ENCODE data around the gene PERCC1.

Gene PERCC1

DNA sequence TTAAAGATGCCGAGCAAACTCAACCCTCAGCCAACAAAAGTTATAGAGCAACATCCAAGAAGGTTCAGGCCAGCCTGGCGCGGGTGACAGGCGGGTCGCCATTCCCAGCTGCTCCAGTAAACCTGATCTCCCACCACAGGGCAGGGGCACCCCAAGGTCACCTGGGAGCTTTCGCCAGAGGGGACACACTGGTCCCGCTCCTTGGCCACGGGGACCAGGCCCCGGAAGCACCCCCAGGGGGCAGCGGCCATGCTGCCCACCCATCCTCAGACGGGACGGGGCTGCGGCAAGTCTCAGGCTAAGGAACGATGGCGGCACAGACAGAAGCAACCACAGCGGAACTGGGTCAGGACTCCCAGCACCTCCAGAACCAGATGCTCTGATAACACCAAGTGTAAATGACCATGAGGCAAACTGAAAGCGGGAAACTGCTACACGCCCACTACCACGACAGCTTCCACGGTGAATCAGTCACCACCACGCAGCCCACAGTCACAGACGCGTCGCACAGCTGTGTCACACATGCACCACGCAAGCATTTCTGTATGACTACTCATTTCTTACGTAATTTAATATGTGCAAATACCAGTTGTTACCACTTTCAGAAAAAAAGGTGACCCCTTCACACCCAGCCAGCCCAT lies 27.6 kb downstream of the PERCC1 start:
- Histone ChIP-seq H3K36me3 (ENCODE audit: control insufficient read depth, insufficient read depth, low read length) (peaks cover 7% of the 10 kb centered on the region), H3K9me3 (ENCODE audit: control insufficient read depth, low read length) (no peaks in the 10 kb centered on the region), H3K27ac (ENCODE audit: insufficient read depth, low read depth, low read length, poor library complexity, severe bottlenecking) (no peak overlapping the region), H3K4me3 (ENCODE audit: insufficient read depth, low read depth, low read length) (no peak overlapping the region), H3K27me3 (ENCODE audit: control insufficient read depth, insufficient read depth, low read length, poor library complexity, severe bottlenecking) (no peaks in the 10 kb centered on the region), H3K4me1 (ENCODE audit: control insufficient read depth, insufficient read depth, low read length) (no peaks in the 10 kb centered on the region)
- WGBS, 2 experiments = 94 to 96% methylated on average over 26 of the region's 26 CpGs

DNA sequence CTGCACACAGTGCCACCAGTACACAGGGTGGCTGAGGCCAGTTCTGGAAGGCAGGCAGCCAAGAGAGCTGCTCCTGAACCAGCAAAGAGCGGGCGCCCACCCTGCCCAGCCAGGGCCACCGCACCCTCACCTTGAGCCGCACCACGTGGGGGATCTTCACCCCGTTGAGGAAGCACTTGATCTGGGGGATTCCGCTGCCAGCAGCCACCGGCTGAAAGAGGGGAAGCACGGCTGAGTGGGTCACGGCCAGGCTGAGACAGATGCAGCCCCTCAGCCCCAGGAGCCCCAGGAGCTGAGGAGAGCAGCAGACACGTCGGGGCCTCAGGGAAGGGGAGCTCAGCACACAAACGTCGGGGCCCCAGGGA lies 28.1 kb downstream of the PERCC1 start:
- H3K9me3 ChIP-seq (ENCODE audit: control insufficient read depth, low read length) = no peaks in the 10 kb centered on the region
- no peak overlapping the region for H3K27ac ChIP-seq (ENCODE audit: insufficient read depth, low read depth, low read length, poor library complexity, severe bottlenecking)
- 91% methylated on average over 14 of the region's 14 CpGs for WGBS, 2 experiments
- H3K27me3 ChIP-seq (ENCODE audit: control insufficient read depth, insufficient read depth, low read length, poor library complexity, severe bottlenecking) = no peaks in the 10 kb centered on the region
- H3K4me3 ChIP-seq (ENCODE audit: insufficient read depth, low read depth, low read length) = no peak overlapping the region
- no peaks in the 10 kb centered on the region for H3K4me1 ChIP-seq (ENCODE audit: control insufficient read depth, insufficient read depth, low read length)
- peaks cover 7% of the 10 kb centered on the region for H3K36me3 ChIP-seq (ENCODE audit: control insufficient read depth, insufficient read depth, low read length)

DNA sequence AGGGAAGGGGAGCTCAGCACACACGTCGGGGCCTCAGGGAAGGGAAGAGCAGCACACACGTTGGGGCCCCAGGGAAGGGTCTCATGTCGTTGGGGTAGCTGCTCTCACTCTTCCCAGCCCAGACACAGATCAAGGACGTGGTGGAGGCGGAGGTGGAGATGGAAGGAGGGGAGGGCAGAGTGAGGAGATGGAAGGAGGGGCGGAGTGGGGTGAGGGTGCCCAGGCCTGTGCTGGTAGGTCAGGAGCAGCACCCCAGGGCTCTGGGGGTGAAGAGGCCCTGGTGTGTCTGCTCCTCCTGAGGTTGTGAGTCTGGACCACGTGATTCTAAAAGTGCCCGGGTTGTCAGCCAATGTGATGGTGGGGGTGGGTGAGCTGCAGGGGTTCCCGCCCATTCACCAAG lies 29.1 kb downstream of the PERCC1 start:
- no peak overlapping the region for H3K27ac ChIP-seq (ENCODE audit: insufficient read depth, low read depth, low read length, poor library complexity, severe bottlenecking)
- peaks cover 4% of the 10 kb centered on the region for H3K36me3 ChIP-seq (ENCODE audit: control insufficient read depth, insufficient read depth, low read length)
- no peaks in the 10 kb centered on the region for H3K27me3 ChIP-seq (ENCODE audit: control insufficient read depth, insufficient read depth, low read length, poor library complexity, severe bottlenecking)
- H3K4me1 ChIP-seq (ENCODE audit: control insufficient read depth, insufficient read depth, low read length) = no peaks in the 10 kb centered on the region
- H3K9me3 ChIP-seq (ENCODE audit: control insufficient read depth, low read length) = no peaks in the 10 kb centered on the region
- WGBS, 2 experiments = 93 to 96% methylated on average over 10 of the region's 10 CpGs
- no peak overlapping the region for H3K4me3 ChIP-seq (ENCODE audit: insufficient read depth, low read depth, low read length)

- Histone ChIP-seq H3K4me1 (ENCODE audit: control insufficient read depth, insufficient read depth, low read length) (no peaks in the 10 kb centered on the region), H3K4me3 (ENCODE audit: insufficient read depth, low read depth, low read length) (no peak overlapping the region), H3K27me3 (ENCODE audit: control insufficient read depth, insufficient read depth, low read length, poor library complexity, severe bottlenecking) (no peaks in the 10 kb centered on the region), H3K36me3 (ENCODE audit: control insufficient read depth, insufficient read depth, low read length) (peaks cover under 1% of the 10 kb centered on the region), H3K27ac (ENCODE audit: insufficient read depth, low read depth, low read length, poor library complexity, severe bottlenecking) (no peak overlapping the region), H3K9me3 (ENCODE audit: control insufficient read depth, low read length) (no peaks in the 10 kb centered on the region)
- 94% methylated on average over 30 of the region's 30 CpGs for WGBS, 2 experiments
Observed at GRCh38 chr16:1460602-1461138, 29.8 kb downstream of the PERCC1 start.

DNA sequence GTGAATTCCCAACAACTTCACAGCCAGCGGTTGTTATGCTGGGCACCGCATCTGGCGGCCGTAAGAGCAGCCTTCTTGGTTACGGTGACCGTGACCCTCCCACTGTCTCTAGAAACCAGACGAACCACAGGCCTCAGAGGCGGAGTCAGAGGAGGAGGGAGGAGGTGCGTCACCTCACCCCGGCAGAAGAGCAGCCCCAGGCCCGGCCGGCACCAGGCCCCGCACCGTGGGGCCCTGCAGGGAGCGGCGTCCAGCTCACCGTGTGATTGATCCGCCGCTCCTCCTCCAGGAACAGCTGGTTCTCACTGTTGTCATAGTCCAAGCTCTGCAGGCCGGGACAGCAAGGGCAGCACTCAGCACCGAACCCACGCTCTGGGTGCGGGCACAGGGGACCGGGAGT lies 30.3 kb downstream of the PERCC1 start:
- 91 to 92% methylated on average over 24 of the region's 24 CpGs for WGBS, 2 experiments
- H3K27me3 ChIP-seq (ENCODE audit: control insufficient read depth, insufficient read depth, low read length, poor library complexity, severe bottlenecking) = no peaks in the 10 kb centered on the region
- H3K27ac ChIP-seq (ENCODE audit: insufficient read depth, low read depth, low read length, poor library complexity, severe bottlenecking) = no peak overlapping the region
- no peaks in the 10 kb centered on the region for H3K4me1 ChIP-seq (ENCODE audit: control insufficient read depth, insufficient read depth, low read length)
- no peak overlapping the region for H3K4me3 ChIP-seq (ENCODE audit: insufficient read depth, low read depth, low read length)
- no peaks in the 10 kb centered on the region for H3K36me3 ChIP-seq (ENCODE audit: control insufficient read depth, insufficient read depth, low read length)
- no peaks in the 10 kb centered on the region for H3K9me3 ChIP-seq (ENCODE audit: control insufficient read depth, low read length)

DNA sequence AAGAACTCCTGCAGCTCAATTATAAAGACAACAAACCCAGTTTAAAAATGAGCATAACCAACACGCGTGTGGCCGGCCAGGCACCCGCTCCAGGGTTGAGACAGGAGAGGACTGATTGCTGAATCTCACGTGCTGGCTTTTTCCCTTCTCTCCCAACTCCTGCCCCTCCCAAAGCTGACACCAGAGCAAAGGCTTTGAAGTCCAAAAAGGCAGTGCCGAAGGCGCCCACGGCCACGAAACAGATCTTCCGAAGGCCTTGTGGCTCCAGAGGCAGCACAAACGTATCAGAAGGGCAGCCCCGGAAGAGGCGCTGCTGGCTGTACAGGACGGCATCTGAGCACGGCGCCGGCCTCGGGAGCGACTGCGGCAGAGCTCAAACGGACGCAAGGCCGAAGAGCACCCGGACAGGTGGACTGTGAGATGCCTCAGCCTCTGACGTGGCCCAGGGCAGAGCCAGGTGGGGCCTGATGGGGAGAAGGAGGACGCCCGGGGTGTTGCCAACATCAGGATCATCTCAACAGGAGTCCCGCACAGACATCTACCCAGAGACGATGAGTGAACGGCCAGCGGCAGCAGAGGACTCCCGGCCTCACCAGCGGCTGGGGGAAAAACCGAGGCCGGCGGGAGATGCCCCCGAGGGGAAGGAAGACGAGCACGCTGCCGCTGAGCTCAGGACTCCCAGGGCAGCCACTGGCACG lies 33.5 kb downstream of the PERCC1 start:
- Histone ChIP-seq H3K4me3 (ENCODE audit: insufficient read depth, low read depth, low read length) (no peak overlapping the region), H3K27ac (ENCODE audit: insufficient read depth, low read depth, low read length, poor library complexity, severe bottlenecking) (no peak overlapping the region), H3K27me3 (ENCODE audit: control insufficient read depth, insufficient read depth, low read length, poor library complexity, severe bottlenecking) (no peaks in the 10 kb centered on the region), H3K4me1 (ENCODE audit: control insufficient read depth, insufficient read depth, low read length) (no peaks in the 10 kb centered on the region), H3K36me3 (ENCODE audit: control insufficient read depth, insufficient read depth, low read length) (no peaks in the 10 kb centered on the region), H3K9me3 (ENCODE audit: control insufficient read depth, low read length) (no peaks in the 10 kb centered on the region)
- 93 to 95% methylated on average over 41 of the region's 41 CpGs for WGBS, 2 experiments

DNA sequence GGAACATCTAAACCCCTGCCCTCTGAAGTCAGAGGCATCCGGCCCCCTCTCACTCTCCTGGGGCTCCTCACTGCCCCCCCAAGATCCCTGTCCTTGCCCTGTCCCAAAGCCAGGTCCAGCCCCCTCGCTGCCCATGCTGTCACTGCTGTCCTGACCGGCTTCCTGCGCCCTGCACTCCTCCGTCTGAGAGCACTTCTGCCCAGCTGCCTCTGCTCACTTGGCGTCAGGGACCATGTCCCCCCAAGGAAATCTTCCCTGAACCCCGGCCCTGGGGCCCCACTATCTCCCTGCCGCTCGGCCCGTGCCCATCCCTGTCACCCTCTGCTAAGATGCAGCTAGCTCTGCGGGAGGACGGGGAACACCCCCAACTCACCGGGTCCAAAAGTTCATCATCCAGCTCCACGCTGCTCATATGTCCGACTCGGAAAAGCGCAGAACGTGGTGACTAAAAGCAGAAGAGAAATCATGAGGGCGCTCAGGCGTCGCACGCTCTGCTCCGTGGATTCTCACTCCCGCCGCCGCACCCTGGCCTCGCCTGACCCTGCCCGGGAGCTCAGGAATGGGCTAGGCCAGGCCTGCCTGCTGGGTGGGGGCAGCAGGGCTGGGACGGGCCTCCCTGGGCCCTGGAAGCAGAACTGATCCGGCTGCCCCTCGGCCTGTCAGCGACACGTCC lies 34.2 kb downstream of the PERCC1 start:
- no peak overlapping the region for H3K27ac ChIP-seq (ENCODE audit: insufficient read depth, low read depth, low read length, poor library complexity, severe bottlenecking)
- H3K36me3 ChIP-seq (ENCODE audit: control insufficient read depth, insufficient read depth, low read length) = no peaks in the 10 kb centered on the region
- no peaks in the 10 kb centered on the region for H3K27me3 ChIP-seq (ENCODE audit: control insufficient read depth, insufficient read depth, low read length, poor library complexity, severe bottlenecking)
- H3K4me3 ChIP-seq (ENCODE audit: insufficient read depth, low read depth, low read length) = no peak overlapping the region
- 92 to 93% methylated on average over 33 of the region's 33 CpGs for WGBS, 2 experiments
- no peaks in the 10 kb centered on the region for H3K4me1 ChIP-seq (ENCODE audit: control insufficient read depth, insufficient read depth, low read length)
- H3K9me3 ChIP-seq (ENCODE audit: control insufficient read depth, low read length) = no peaks in the 10 kb centered on the region

- Histone ChIP-seq H3K4me3 (ENCODE audit: insufficient read depth, low read depth, low read length) (no peak overlapping the region), H3K27me3 (ENCODE audit: control insufficient read depth, insufficient read depth, low read length, poor library complexity, severe bottlenecking) (no peaks in the 10 kb centered on the region), H3K36me3 (ENCODE audit: control insufficient read depth, insufficient read depth, low read length) (no peaks in the 10 kb centered on the region), H3K4me1 (ENCODE audit: control insufficient read depth, insufficient read depth, low read length) (no peaks in the 10 kb centered on the region), H3K9me3 (ENCODE audit: control insufficient read depth, low read length) (no peaks in the 10 kb centered on the region), H3K27ac (ENCODE audit: insufficient read depth, low read depth, low read length, poor library complexity, severe bottlenecking) (no peak overlapping the region)
- 93 to 95% methylated on average over 13 of the region's 13 CpGs for WGBS, 2 experiments
Observed at GRCh38 chr16:1465567-1465915, 34.7 kb downstream of the PERCC1 start.

DNA sequence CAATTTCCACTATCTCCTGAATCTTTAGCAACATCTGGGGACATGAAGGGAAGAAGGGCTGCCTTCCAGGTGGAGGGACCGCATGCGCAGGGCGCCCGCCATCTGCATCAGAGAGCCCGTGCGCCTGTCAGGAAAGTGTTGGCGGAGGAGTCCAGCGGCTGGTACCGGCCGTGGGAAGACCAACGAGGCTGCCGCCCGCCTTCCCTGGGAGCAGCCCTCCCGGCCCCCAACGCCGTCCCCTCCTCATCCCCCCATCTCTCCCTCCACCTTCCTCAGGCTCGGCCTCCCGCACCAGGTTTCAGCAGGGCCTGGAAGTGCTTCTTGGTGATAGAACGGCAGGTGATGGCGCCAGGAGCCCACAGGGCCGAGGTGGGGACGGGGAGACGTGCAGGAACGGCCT lies 35.2 kb downstream of the PERCC1 start:
- Histone ChIP-seq H3K9me3 (ENCODE audit: control insufficient read depth, low read length) (no peaks in the 10 kb centered on the region), H3K4me3 (ENCODE audit: insufficient read depth, low read depth, low read length) (no peak overlapping the region), H3K27me3 (ENCODE audit: control insufficient read depth, insufficient read depth, low read length, poor library complexity, severe bottlenecking) (no peaks in the 10 kb centered on the region), H3K27ac (ENCODE audit: insufficient read depth, low read depth, low read length, poor library complexity, severe bottlenecking) (no peak overlapping the region), H3K4me1 (ENCODE audit: control insufficient read depth, insufficient read depth, low read length) (no peaks in the 10 kb centered on the region), H3K36me3 (ENCODE audit: control insufficient read depth, insufficient read depth, low read length) (no peaks in the 10 kb centered on the region)
- 93 to 94% methylated on average over 24 of the region's 24 CpGs for WGBS, 2 experiments

DNA sequence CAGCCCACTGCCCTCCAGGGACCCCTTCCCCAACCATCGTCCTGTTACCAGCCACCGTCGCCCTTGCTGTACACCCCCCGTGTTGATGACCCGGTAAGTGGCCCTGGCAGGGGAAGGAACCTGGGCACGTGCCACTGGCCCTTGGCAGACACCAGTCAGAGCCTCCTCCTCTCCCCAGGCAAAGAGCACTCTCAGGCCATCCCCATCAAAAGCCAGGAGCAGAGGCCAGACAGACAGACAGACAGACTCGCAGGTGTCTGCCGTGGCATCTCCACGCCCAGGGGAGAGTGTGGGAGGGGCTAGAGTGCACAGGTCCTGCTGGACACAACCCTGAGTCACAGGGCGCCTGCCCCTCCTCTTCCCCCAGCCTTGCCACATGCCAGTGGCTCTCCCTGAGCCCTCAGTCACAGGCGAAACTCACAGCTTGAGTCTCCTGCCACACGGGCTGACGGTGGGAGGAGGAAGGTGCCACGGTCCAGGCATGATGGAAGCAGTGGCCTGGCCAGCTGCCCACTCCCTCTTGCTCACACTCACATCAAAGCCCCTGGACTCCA lies 36.2 kb downstream of the PERCC1 start:
- H3K36me3 ChIP-seq (ENCODE audit: control insufficient read depth, insufficient read depth, low read length) = no peaks in the 10 kb centered on the region
- H3K27ac ChIP-seq (ENCODE audit: insufficient read depth, low read depth, low read length, poor library complexity, severe bottlenecking) = no peak overlapping the region
- WGBS, 2 experiments = 93 to 95% methylated on average over 14 of the region's 14 CpGs
- H3K27me3 ChIP-seq (ENCODE audit: control insufficient read depth, insufficient read depth, low read length, poor library complexity, severe bottlenecking) = no peaks in the 10 kb centered on the region
- H3K4me3 ChIP-seq (ENCODE audit: insufficient read depth, low read depth, low read length) = no peak overlapping the region
- no peaks in the 10 kb centered on the region for H3K9me3 ChIP-seq (ENCODE audit: control insufficient read depth, low read length)
- H3K4me1 ChIP-seq (ENCODE audit: control insufficient read depth, insufficient read depth, low read length) = no peaks in the 10 kb centered on the region

Measured in ectodermal cell (in vitro differentiated cells).